ENCODE data around the gene NR2E3. TPM values are rescaled to one million over a fixed set of nuclear protein-coding genes. Genes with fewer than 3 reads are reported as not detected.

NR2E3 gene
- total RNA-seq, 1 donor from 2014 or later, result not detected

GRCh38 chr15:71813723-71814470, 3.5 kb downstream of the NR2E3 start:
- Histone ChIP-seq H2AFZ (replicated peaks) (no peak overlapping the region), H3K27ac (no peak overlapping the region), H4K20me1 (ENCODE audit: low read depth) (no peaks in the 10 kb centered on the region), H3K36me3 (no peaks in the 10 kb centered on the region), H3K9me3 (ENCODE audit: low read depth) (no peaks in the 10 kb centered on the region), H3K79me2 (ENCODE audit: low read depth) (no peaks in the 10 kb centered on the region), H3F3A (ENCODE audit: low read depth) (no peaks in the 10 kb centered on the region), H3K4me3 (no peak overlapping the region), H3K4me2 (no peak overlapping the region), H3K9ac (no peak overlapping the region), H3K4me1 (no peaks in the 10 kb centered on the region), H3K27me3 (no peaks in the 10 kb centered on the region)
- no peak overlapping the region for H3K4me3 Mint-ChIP-seq
- TF ChIP-seq EZH2 (IDR thresholded peaks at IDR 0.05) (no peak), CTCF (IDR thresholded peaks at IDR 0.05) (no peak), EZH2phosphoT487 (IDR thresholded peaks at IDR 0.05) (no peak)
- no peak overlapping the region for H3K27ac Mint-ChIP-seq
- H3K9me3 Mint-ChIP-seq, result peaks cover 7% of the 10 kb centered on the region
- H3K27me3 Mint-ChIP-seq (ENCODE audit: insufficient read depth, low read depth), result peaks cover 4% of the 10 kb centered on the region
- peaks cover 5% of the 10 kb centered on the region for H3K4me1 Mint-ChIP-seq
- no peak for DNase-seq (ENCODE audit: low spot score)
- H3K36me3 Mint-ChIP-seq, result peaks cover 7% of the 10 kb centered on the region

DNA sequence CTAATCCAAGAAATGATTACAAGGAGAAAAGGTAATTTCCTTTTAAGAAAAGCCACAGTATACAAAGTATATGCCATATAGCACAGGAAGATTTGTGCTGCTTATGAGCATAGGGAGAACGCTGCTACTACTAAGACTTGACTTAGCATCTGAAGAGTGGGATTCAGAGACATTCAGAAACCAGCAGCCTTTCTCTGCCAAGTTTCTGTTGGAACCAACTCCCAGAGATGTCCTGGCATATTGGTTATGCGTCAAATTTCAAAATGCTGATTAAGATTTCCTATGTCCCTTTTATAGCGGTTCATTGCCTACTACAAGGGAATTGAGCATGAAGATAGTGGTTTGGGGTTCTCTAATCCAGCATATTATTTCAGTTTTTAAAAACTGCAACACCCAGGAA, 4.9 kb downstream of the NR2E3 start:
- Mint-ChIP-seq H3K4me1 (peaks cover 2% of the 10 kb centered on the region), H3K4me3 (no peak overlapping the region), H3K27me3 (ENCODE audit: insufficient read depth, low read depth) (peaks cover 4% of the 10 kb centered on the region), H3K9me3 (peaks cover 11% of the 10 kb centered on the region), H3K27ac (no peak overlapping the region), H3K36me3 (peaks cover 8% of the 10 kb centered on the region)
- H3K36me3 ChIP-seq, result no peaks in the 10 kb centered on the region
- no peak overlapping the region for H3K9ac ChIP-seq
- TF ChIP-seq EZH2phosphoT487 (IDR thresholded peaks at IDR 0.05) (no peak), CTCF (IDR thresholded peaks at IDR 0.05) (no peak), EZH2 (IDR thresholded peaks at IDR 0.05) (no peak)
- no peak overlapping the region for H3K4me3 ChIP-seq
- no peak overlapping the region for H3K27ac ChIP-seq
- H3K9me3 ChIP-seq (ENCODE audit: low read depth), result no peaks in the 10 kb centered on the region
- H3K4me2 ChIP-seq, result no peak overlapping the region
- no peaks in the 10 kb centered on the region for H4K20me1 ChIP-seq (ENCODE audit: low read depth)
- no peaks in the 10 kb centered on the region for H3K79me2 ChIP-seq (ENCODE audit: low read depth)
- no peak for DNase-seq (ENCODE audit: low spot score)
- no peak overlapping the region for H2AFZ ChIP-seq (replicated peaks)
- no peaks in the 10 kb centered on the region for H3K27me3 ChIP-seq
- no peaks in the 10 kb centered on the region for H3K4me1 ChIP-seq
- no peaks in the 10 kb centered on the region for H3F3A ChIP-seq (ENCODE audit: low read depth)

DNA sequence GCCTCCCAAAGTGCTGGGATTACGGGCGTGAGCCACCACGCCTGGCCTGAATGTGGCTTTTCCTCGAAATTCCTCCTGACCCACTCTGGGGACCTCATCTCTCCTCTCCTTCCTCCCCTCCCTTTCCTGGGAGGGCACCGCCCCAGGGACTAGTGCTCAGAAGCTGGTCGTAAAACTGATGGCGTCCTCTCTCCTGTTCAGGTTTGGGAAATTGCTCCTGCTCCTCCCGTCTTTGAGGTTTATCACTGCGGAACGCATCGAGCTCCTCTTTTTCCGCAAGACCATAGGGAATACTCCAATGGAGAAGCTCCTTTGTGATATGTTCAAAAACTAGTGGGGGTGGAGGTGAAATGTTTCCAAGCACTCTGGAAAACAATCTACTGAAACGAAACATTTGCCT, 7.0 kb downstream of the NR2E3 start:
- peaks cover 28% of the 10 kb centered on the region for H3K9me3 Mint-ChIP-seq
- Histone ChIP-seq H3K36me3 (no peaks in the 10 kb centered on the region), H3K4me2 (no peak overlapping the region), H4K20me1 (ENCODE audit: low read depth) (no peaks in the 10 kb centered on the region), H3K9me3 (ENCODE audit: low read depth) (no peaks in the 10 kb centered on the region), H3F3A (ENCODE audit: low read depth) (no peaks in the 10 kb centered on the region), H3K4me1 (no peaks in the 10 kb centered on the region), H3K79me2 (ENCODE audit: low read depth) (no peaks in the 10 kb centered on the region), H2AFZ (replicated peaks) (no peak overlapping the region), H3K9ac (no peak overlapping the region), H3K27me3 (no peaks in the 10 kb centered on the region), H3K27ac (no peak overlapping the region), H3K4me3 (no peak overlapping the region)
- H3K4me3 Mint-ChIP-seq, result no peak overlapping the region
- H3K36me3 Mint-ChIP-seq, result peaks cover 20% of the 10 kb centered on the region
- no peaks in the 10 kb centered on the region for H3K4me1 Mint-ChIP-seq
- DNase-seq (ENCODE audit: low spot score), result no peak
- H3K27ac Mint-ChIP-seq, result no peak overlapping the region
- TF ChIP-seq EZH2 (IDR thresholded peaks at IDR 0.05) (no peak), EZH2phosphoT487 (IDR thresholded peaks at IDR 0.05) (no peak), CTCF (IDR thresholded peaks at IDR 0.05) (no peak)
- H3K27me3 Mint-ChIP-seq (ENCODE audit: insufficient read depth, low read depth), result peaks cover 2% of the 10 kb centered on the region

Data from neural progenitor cell (in vitro differentiated cells).